ENCODE results near the gene LPXN.

LPXN gene

GRCh38 chr11:58487170-58487569 lies 88.5 kb downstream of the LPXN start:
- DNase-seq (ENCODE audit: low read depth in 2 of 2), result no peak
- no peak overlapping the region for H3K4me3 ChIP-seq (replicated peaks in 1 of 2; ENCODE audit: low read depth in 2 of 2, low read length in 2 of 2)
- no peak for TF ChIP-seq CTCF (IDR thresholded peaks at IDR 0.05; ENCODE audit: low read depth, low read length)

- TF ChIP-seq CTCF (IDR thresholded peaks at IDR 0.05; ENCODE audit: low read depth, low read length), result no peak
These were observed 89.7 kb downstream of the LPXN start for GRCh38 chr11:58485961-58486360.

More at GRCh38 chr11:58485961-58486360, 89.7 kb downstream of the LPXN start:
- DNase-seq (ENCODE audit: low read depth in 2 of 2), result no peak
- H3K4me3 ChIP-seq (replicated peaks in 1 of 2; ENCODE audit: low read depth in 2 of 2, low read length in 2 of 2), result no peak overlapping the region
